ENCODE results near the gene SLC25A28.

GRCh38 chr10:99620711-99621453, 643 bp upstream of the SLC25A28 start:
- TF ChIP-seq, protein P1, sequence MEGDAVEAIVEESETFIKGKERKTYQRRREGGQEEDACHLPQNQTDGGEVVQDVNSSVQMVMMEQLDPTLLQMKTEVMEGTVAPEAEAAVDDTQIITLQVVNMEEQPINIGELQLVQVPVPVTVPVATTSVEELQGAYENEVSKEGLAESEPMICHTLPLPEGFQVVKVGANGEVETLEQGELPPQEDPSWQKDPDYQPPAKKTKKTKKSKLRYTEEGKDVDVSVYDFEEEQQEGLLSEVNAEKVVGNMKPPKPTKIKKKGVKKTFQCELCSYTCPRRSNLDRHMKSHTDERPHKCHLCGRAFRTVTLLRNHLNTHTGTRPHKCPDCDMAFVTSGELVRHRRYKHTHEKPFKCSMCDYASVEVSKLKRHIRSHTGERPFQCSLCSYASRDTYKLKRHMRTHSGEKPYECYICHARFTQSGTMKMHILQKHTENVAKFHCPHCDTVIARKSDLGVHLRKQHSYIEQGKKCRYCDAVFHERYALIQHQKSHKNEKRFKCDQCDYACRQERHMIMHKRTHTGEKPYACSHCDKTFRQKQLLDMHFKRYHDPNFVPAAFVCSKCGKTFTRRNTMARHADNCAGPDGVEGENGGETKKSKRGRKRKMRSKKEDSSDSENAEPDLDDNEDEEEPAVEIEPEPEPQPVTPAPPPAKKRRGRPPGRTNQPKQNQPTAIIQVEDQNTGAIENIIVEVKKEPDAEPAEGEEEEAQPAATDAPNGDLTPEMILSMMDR (IDR thresholded peaks at IDR 0.05) = no peak
- TF ChIP-seq EZH2 (IDR thresholded peaks at IDR 0.05) = no peak
- TF ChIP-seq EZH2phosphoT487 (IDR thresholded peaks at IDR 0.05) = no peak
